Peyer's patch (tissue), 4 donors: ENCODE results near the gene ITPR1. TPM values are rescaled to one million over a fixed set of nuclear protein-coding genes. Genes with fewer than 3 reads are reported as not detected.
A peak's percentile ranks its signal among the peaks of the same experiment; 100 is the strongest.

Experiments used
- DNase-seq, 3 donors: peaks; one replicate each; pipeline ENCODE4 v3.0.0-alpha.2; 2017 to 2019
- H3K27ac ChIP-seq, 4 donors: fragments of 200-600 bp; sonication (generic); one replicate each; pipeline ENCODE4 v1.5.1; 2016 to 2019
- H3K27me3 ChIP-seq, 2 donors: fragments of 200-600 bp; sonication (generic); one replicate each; pipeline ENCODE4 v1.5.1; 2019
- H3K36me3 ChIP-seq, 3 donors: fragments of 200-600 bp; sonication (generic); one replicate each; pipeline ENCODE4 v1.5.1; 2016 to 2019
- H3K4me1 ChIP-seq, 4 donors: fragments of 200-600 bp; sonication (generic); one replicate each; pipeline ENCODE4 v1.5.1; 2016 to 2019
- H3K4me3 ChIP-seq, 4 donors: fragments of 200-600 bp; sonication (generic); 1 replicate in 3 of 4; 2 replicates in 1 of 4; pipeline ENCODE4 v1.5.1; 2016 to 2019; ENCODE audit warnings: mild to moderate bottlenecking in 1 of 4
- H3K9me3 ChIP-seq, 4 donors: fragments of 200-600 bp; sonication (generic); one replicate each; pipeline ENCODE4 v1.5.1; 2016 to 2019; ENCODE audit warnings: mild to moderate bottlenecking in 1 of 4
- POLR2A ChIP-seq, 2 donors: fragments of 450-650 bp; IDR thresholded peaks; one replicate each; pipeline ENCODE4 v1.5.1; 2017; ENCODE audit warnings: antibody characterized with exemption in 2 of 2, mild to moderate bottlenecking in 2 of 2, moderate library complexity in 2 of 2
- total RNA-seq, 4 donors: library from RNA; depleted of rRNA; stranded (reverse); fragments of >200 nt; gene quantifications; one replicate each; pipeline ENCODE4 v1.1.0, GENCODE V29; 2016
- TF ChIP-seq, protein P1 (sequence below), 6 experiments: fragments of 450-650 bp in 4 of 6; fragments of 200-600 bp in 2 of 6; sonication (generic) in 1 of 6; IDR thresholded peaks; one replicate each; pipeline ENCODE4 v1.5.1; 2017 to 2019; ENCODE audit warnings: antibody characterized with exemption in 6 of 6, mild to moderate bottlenecking in 3 of 6, moderate library complexity in 1 of 6

The ITPR1 gene
- total RNA-seq, 4 donors from 2014 or later: 13.3 to 142 (median 22.7) TPM

DNA sequence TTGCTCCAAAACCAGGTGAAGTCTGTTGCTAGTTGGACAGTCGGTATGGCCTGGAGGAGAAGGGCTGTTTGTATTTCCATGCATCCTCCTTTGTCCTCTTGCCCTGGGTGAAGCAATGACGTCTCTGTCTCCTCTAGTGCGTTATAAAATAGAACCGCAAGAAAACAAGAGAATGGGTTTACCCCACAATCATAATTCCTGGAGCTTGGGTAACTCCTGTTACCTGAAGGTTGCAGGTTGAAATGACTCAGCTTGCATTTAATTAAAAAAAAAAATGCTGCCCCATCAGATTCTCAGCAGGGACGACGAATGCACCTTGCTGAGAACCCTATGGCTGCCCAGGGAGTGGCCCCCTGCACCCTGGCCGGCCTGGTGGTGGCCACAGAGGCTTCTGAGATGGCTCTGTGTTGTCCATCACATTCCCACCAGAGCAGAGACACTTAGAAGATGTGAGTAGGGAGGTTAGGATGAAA is 257.9 kb downstream of the ITPR1 start:
- no peak for DNase-seq
- TF ChIP-seq POLR2A (IDR thresholded peaks at IDR 0.05): no peak
- TF ChIP-seq, protein P1, sequence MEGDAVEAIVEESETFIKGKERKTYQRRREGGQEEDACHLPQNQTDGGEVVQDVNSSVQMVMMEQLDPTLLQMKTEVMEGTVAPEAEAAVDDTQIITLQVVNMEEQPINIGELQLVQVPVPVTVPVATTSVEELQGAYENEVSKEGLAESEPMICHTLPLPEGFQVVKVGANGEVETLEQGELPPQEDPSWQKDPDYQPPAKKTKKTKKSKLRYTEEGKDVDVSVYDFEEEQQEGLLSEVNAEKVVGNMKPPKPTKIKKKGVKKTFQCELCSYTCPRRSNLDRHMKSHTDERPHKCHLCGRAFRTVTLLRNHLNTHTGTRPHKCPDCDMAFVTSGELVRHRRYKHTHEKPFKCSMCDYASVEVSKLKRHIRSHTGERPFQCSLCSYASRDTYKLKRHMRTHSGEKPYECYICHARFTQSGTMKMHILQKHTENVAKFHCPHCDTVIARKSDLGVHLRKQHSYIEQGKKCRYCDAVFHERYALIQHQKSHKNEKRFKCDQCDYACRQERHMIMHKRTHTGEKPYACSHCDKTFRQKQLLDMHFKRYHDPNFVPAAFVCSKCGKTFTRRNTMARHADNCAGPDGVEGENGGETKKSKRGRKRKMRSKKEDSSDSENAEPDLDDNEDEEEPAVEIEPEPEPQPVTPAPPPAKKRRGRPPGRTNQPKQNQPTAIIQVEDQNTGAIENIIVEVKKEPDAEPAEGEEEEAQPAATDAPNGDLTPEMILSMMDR (IDR thresholded peaks at IDR 0.05): no peak
- Histone ChIP-seq H3K4me1 (peaks cover 0 to 33% (median 5%) of the 10 kb centered on the region in 4 donors), H3K27me3 (no peaks in the 10 kb centered on the region), H3K4me3 (no peak overlapping the region), H3K9me3 (no peaks in the 10 kb centered on the region), H3K27ac (peak overlapping the region; percentile 41 to 80 (median 58)), H3K36me3 (no peaks in the 10 kb centered on the region)

DNA sequence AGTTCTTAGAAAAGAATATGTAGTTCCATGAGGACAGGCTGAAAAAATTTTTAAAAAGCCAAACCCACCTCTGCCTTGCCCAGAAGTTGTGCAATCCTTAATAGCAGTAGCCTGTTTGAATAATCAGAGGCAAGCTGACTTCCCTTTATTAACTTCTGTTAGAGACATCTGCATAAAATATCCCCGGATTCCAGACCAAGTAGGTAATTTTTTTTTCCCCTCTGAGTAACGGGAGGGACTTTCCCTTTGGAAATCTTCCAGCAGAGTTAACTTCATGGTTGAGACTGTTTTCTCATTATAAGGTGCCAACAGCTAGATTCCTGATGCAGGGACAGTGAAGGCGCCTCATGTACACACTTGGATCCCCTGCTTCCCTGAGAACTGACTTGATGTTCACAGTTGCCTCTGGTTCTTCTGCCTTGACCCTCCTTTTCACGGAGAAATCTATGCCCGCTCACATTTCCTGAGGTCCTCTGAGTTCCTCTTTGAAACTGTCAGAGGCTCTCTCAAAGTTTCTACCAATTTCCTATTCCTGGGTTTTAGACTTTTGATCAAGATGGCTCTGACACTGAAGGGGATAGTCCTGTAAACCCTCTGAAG is 258.5 kb downstream of the ITPR1 start:
- no peak overlapping the region for H3K4me3 ChIP-seq
- H3K36me3 ChIP-seq: no peaks in the 10 kb centered on the region
- DNase-seq: no peak
- peaks cover 0 to 33% (median 5%) of the 10 kb centered on the region in 4 donors for H3K4me1 ChIP-seq
- H3K27me3 ChIP-seq: no peaks in the 10 kb centered on the region
- no peaks in the 10 kb centered on the region for H3K9me3 ChIP-seq
- TF ChIP-seq, protein P1 (IDR thresholded peaks at IDR 0.05): no peak
- H3K27ac ChIP-seq: peak overlapping the region; percentile 41 to 80 (median 58)

DNA sequence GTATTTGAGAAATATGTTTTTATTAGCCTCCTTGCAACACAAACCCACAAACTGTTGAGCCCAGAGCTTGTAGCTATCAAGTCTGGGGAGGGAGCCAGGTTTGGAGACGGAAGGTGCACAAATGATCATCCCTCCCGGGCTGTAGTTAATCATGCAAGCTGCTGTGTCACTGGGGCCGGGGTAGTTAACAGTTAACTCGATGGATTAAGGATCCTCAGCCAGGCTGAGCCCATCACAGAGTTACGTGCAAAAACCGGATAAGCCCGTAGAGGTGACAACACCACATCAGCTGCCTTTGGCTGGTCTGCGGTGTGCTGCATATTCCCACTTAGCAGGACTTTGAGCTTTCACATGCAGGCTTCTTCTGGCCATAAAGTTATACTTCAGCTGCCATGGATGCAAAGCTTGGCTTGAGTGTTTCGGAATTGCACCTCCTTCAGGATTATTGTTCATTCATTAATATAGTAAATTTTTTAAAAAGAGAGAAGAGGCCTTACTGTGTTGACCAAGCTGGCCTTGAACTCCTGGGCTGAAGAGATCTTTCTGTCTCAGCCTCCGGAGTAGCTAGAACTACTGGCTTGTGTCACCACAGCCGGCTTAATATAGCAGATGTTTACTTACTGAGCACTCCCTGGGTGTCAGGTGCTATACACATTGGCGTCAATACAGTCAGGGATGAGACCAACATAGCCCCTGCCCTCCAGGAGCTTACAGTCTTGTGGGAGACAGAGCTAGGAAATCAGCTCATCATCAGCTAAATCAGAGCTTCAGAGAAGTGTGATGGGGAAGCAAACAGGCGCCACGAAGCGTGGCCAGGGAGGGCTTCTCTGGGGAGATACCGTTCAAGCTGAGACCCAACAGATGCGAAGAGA is 259.3 kb downstream of the ITPR1 start:
- no peak overlapping the region for H3K4me3 ChIP-seq
- peak overlapping the region; percentile 41 to 80 (median 56) for H3K27ac ChIP-seq
- peak in 2 of 3 donors; percentile 70 to 84 for DNase-seq
- no peaks in the 10 kb centered on the region for H3K27me3 ChIP-seq
- H3K4me1 ChIP-seq: peaks cover 0 to 40% (median 6%) of the 10 kb centered on the region in 4 donors
- no peaks in the 10 kb centered on the region for H3K36me3 ChIP-seq
- no peaks in the 10 kb centered on the region for H3K9me3 ChIP-seq
- TF ChIP-seq, protein P1 (IDR thresholded peaks at IDR 0.05): no peak
- TF ChIP-seq POLR2A (IDR thresholded peaks at IDR 0.05): peak in 1 of 2 donors; percentile 51

DNA sequence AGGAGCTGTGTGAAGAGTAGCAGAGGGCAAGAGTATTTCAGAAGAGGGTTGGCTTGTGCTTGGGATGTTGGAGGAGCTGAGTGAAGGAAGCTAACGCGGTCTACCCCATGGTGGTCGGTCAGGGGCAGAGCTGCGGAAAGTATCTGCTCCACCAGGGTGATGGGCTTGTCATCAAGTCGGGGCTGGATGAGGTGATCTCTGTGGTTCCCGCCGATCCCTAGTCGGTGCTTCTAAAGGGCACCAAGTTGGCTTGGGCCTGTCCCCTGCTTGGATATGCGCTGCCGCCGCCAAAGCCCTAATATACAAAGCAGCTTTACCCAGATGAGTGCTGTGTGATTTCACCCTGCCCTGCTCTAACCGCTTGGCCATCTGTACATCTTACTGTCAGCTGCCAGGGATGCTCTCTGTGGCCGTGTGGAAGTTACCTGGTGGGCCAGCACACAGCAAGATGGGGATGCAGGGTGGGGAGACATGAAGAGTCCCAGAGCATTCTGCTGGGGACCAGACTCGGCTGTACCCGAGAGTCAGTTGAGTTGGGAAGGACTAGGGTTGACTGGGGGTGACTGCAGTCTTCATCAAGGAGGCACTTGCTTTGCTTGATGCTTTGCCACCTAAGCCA is 260.0 kb downstream of the ITPR1 start:
- H3K9me3 ChIP-seq: no peaks in the 10 kb centered on the region
- no peak for DNase-seq
- peaks cover 0 to 46% (median 7%) of the 10 kb centered on the region in 4 donors for H3K4me1 ChIP-seq
- no peak overlapping the region for H3K4me3 ChIP-seq
- H3K36me3 ChIP-seq: no peaks in the 10 kb centered on the region
- H3K27me3 ChIP-seq: no peaks in the 10 kb centered on the region
- peak overlapping the region in 2 of 4 donors; percentile 67 to 80 for H3K27ac ChIP-seq
- no peak for TF ChIP-seq POLR2A (IDR thresholded peaks at IDR 0.05)
- TF ChIP-seq, protein P1 (IDR thresholded peaks at IDR 0.05): no peak

DNA sequence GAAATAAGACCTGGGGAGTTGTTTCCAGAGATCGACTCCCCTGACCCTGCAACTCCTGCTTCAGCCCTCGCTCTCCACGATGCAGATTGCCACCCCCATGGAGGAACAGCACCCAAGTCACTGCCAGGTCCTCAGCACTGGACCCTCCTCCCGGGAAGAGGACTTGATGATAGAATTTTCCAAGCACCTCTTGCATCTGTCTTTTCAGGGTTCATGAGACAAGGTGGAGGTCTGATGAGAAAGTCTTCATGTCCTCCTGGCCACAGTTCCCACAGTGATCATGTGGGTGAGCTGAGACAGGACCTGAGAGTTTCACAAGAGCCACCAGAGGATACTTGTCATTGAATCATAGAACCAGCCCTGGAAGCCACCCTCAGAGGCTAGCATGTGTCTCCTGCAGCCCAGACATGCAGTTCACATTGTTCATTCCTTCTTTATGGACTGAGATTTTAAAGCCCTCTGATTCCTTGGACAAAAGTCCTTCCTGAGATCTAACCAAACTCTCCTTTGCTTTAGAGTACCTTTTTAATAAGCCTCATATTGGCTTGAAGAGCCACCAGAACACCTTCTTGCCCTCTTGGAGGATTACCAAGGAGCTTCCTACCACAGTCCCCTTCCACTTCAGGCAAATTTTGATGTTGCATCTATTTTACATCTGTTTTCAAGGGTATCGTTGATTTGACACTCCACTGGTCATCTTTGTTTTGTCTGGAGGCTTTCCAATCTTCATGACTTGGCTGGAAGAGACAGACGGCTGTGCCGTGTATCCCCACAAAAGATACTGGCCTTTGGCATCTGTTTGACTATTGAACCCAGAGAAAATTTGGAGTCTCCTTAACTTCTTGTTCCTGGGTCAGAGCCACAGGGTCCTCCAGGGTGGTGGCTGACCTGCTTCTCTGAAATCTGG is 261.3 kb downstream of the ITPR1 start:
- peak overlapping the region in 1 of 4 donors; percentile 10 for H3K27ac ChIP-seq
- no peak for DNase-seq
- H3K36me3 ChIP-seq: no peaks in the 10 kb centered on the region
- no peak overlapping the region for H3K4me3 ChIP-seq
- no peaks in the 10 kb centered on the region for H3K9me3 ChIP-seq
- no peak for TF ChIP-seq POLR2A (IDR thresholded peaks at IDR 0.05)
- TF ChIP-seq, protein P1 (IDR thresholded peaks at IDR 0.05): no peak
- H3K27me3 ChIP-seq: no peaks in the 10 kb centered on the region
- peaks cover 0 to 51% (median 7%) of the 10 kb centered on the region in 4 donors for H3K4me1 ChIP-seq
